H9 (cell line): ENCODE results near the gene BRD7. TPM values are rescaled to one million over a fixed set of nuclear protein-coding genes. Genes with fewer than 3 reads are reported as not detected.

Source experiments
- DNase-seq: peaks from one replicate; pipeline ENCODE4 v3.0.0-alpha.2; 2017
- H2AFZ ChIP-seq: one replicate; pipeline ENCODE4 v1.6.1; 2013; ENCODE audit warnings: mild to moderate bottlenecking, low read length, control low read depth, moderate library complexity
- H2AK5ac ChIP-seq: 2 replicates; pipeline ENCODE4 v1.6.1; 2013; ENCODE audit warnings: low read length, control low read depth, mixed read lengths; ENCODE audit not compliant: insufficient read length
- H2BK120ac ChIP-seq: one replicate; pipeline ENCODE4 v1.6.1; 2013; ENCODE audit warnings: low read depth, mild to moderate bottlenecking, low read length, control low read depth, inconsistent platforms; ENCODE audit not compliant: poor library complexity, severe bottlenecking
- H2BK12ac ChIP-seq: 2 replicates; pipeline ENCODE4 v1.6.1; 2013; ENCODE audit warnings: low read length, control low read depth, mixed read lengths, low read depth; ENCODE audit not compliant: insufficient read length
- H2BK15ac ChIP-seq: 2 replicates; pipeline ENCODE4 v1.6.1; 2013; ENCODE audit warnings: low read depth, low read length, control low read depth
- H2BK20ac ChIP-seq: one replicate; pipeline ENCODE4 v1.6.1; 2013; ENCODE audit warnings: low read depth, mild to moderate bottlenecking, low read length, control low read depth, inconsistent platforms; ENCODE audit not compliant: poor library complexity, severe bottlenecking
- H2BK5ac ChIP-seq: 2 replicates; pipeline ENCODE4 v1.6.1; 2013; ENCODE audit warnings: low read length, control low read depth, mixed read lengths; ENCODE audit not compliant: insufficient read length
- H3K14ac ChIP-seq: 2 replicates; pipeline ENCODE4 v1.6.1; 2013; ENCODE audit warnings: low read length, control low read depth; ENCODE audit not compliant: insufficient read depth
- H3K18ac ChIP-seq: 2 replicates; pipeline ENCODE4 v1.6.1; 2013; ENCODE audit warnings: low read depth, mild to moderate bottlenecking, mixed read lengths, low read length, control low read depth; ENCODE audit not compliant: insufficient read length
- H3K23ac ChIP-seq: 2 replicates; pipeline ENCODE4 v1.6.1; 2013; ENCODE audit warnings: low read length, control low read depth, mixed read lengths, low read depth; ENCODE audit not compliant: insufficient read length
- H3K23me2 ChIP-seq: 2 replicates; pipeline ENCODE4 v1.6.1; 2013; ENCODE audit warnings: low read depth, mild to moderate bottlenecking, mixed read lengths, low read length, control low read depth; ENCODE audit not compliant: insufficient read length, poor library complexity, severe bottlenecking
- H3K27ac ChIP-seq: 2 replicates; pipeline ENCODE4 v1.5.1; 2013; ENCODE audit warnings: low read length, control low read depth, mixed read lengths, low read depth; ENCODE audit not compliant: insufficient read length
- H3K27me3 ChIP-seq: 2 replicates; pipeline ENCODE4 v1.6.1; 2013; ENCODE audit warnings: low read length, control low read depth, inconsistent platforms; ENCODE audit not compliant: insufficient read depth
- H3K4ac ChIP-seq: 2 replicates; pipeline ENCODE4 v1.6.1; 2013; ENCODE audit warnings: low read depth, mild to moderate bottlenecking, control low read depth, inconsistent platforms, low read length, moderate library complexity
- H3K4me1 ChIP-seq: 2 replicates; pipeline ENCODE4 v1.6.1; 2013; ENCODE audit warnings: low read length, control low read depth, inconsistent platforms; ENCODE audit not compliant: insufficient read depth
- H3K4me2 ChIP-seq: 2 replicates; pipeline ENCODE4 v1.6.1; 2013; ENCODE audit warnings: low read length, control low read depth, mixed read lengths; ENCODE audit not compliant: insufficient read length, insufficient read depth
- H3K56ac ChIP-seq: 2 replicates; pipeline ENCODE4 v1.6.1; 2013; ENCODE audit warnings: low read depth, mild to moderate bottlenecking, mixed read lengths, low read length, control low read depth; ENCODE audit not compliant: insufficient read length
- H3K79me1 ChIP-seq: 2 replicates; pipeline ENCODE4 v1.6.1; 2013; ENCODE audit warnings: low read depth, mild to moderate bottlenecking, moderate library complexity, low read length, control low read depth, inconsistent platforms; ENCODE audit not compliant: insufficient read depth, poor library complexity, severe bottlenecking
- H3K79me2 ChIP-seq: 2 replicates; pipeline ENCODE4 v1.6.1; 2013; ENCODE audit warnings: low read length, control low read depth, inconsistent platforms; ENCODE audit not compliant: insufficient read depth
- H3K9ac ChIP-seq: 2 replicates; pipeline ENCODE4 v1.6.1; 2013; ENCODE audit warnings: low read length, control low read depth, mixed read lengths; ENCODE audit not compliant: insufficient read length; ENCODE audit errors: extremely low read depth
- H3K9me3 ChIP-seq: one replicate; pipeline ENCODE4 v1.6.1; 2013; ENCODE audit warnings: low read depth, low read length, inconsistent platforms; ENCODE audit not compliant: control insufficient read depth
- H3T11ph ChIP-seq: one replicate; pipeline ENCODE4 v1.6.1; 2013; ENCODE audit warnings: mild to moderate bottlenecking, low read length, control low read depth, inconsistent platforms
- H4K20me1 ChIP-seq: one replicate; pipeline ENCODE4 v1.6.1; 2013; ENCODE audit not compliant: control insufficient read depth, insufficient read length, insufficient read depth
- H4K5ac ChIP-seq: 2 replicates; pipeline ENCODE4 v1.6.1; 2013; ENCODE audit warnings: low read depth, mild to moderate bottlenecking, mixed read lengths, low read length, control low read depth; ENCODE audit not compliant: insufficient read length
- H4K8ac ChIP-seq: replicated peaks from 2 replicates; pipeline ENCODE4 v1.6.1; 2013; ENCODE audit warnings: low read length, control low read depth, mixed read lengths, low read depth; ENCODE audit not compliant: insufficient read length
- H4K91ac ChIP-seq: 2 replicates; pipeline ENCODE4 v1.6.1; 2013; ENCODE audit warnings: low read depth, mild to moderate bottlenecking, moderate library complexity, mixed read lengths, low read length, control low read depth; ENCODE audit not compliant: insufficient read length
- H3K27ac Mint-ChIP-seq, 3 experiments: 2 replicates in 2 of 3; 3 replicates in 1 of 3; pipeline ENCODE4 v1.8.0; 2020 to 2021; ENCODE audit warnings: mixed read lengths in 3 of 3, mild to moderate bottlenecking in 1 of 3, moderate library complexity in 1 of 3
- H3K27me3 Mint-ChIP-seq: 2 replicates; pipeline ENCODE4 v1.8.0; 2021; ENCODE audit warnings: low read depth, mild to moderate bottlenecking, moderate library complexity, mixed read lengths
- H3K36me3 Mint-ChIP-seq, 3 experiments: 2 replicates in 2 of 3; 3 replicates in 1 of 3; pipeline ENCODE4 v1.8.0; 2020 to 2021; ENCODE audit warnings: low read depth in 3 of 3, mixed read lengths in 3 of 3; ENCODE audit not compliant: insufficient read depth in 1 of 3
- H3K4me1 Mint-ChIP-seq, 2 experiments: 2 replicates each; pipeline ENCODE4 v1.8.0; 2020; ENCODE audit warnings: mixed read lengths in 2 of 2
- H3K4me3 Mint-ChIP-seq, 2 experiments: 2 replicates in 1 of 2; 3 replicates in 1 of 2; pipeline ENCODE4 v1.8.0; 2020 to 2021; ENCODE audit warnings: mild to moderate bottlenecking in 2 of 2, mixed read lengths in 2 of 2, moderate library complexity in 1 of 2
- H3K9me3 Mint-ChIP-seq, 2 experiments: 2 replicates in 1 of 2; 3 replicates in 1 of 2; pipeline ENCODE4 v1.8.0; 2020; ENCODE audit warnings: mild to moderate bottlenecking in 2 of 2, mixed read lengths in 2 of 2, moderate library complexity in 1 of 2
- WGBS: extraction: QIAGEN DNeasy Blood & Tissue Kit; methylation state at CpG from one replicate; pipeline ENCODE4 v1.1.7; 2013; ENCODE audit warnings: missing lambda C conversion rate, low lambda C conversion rate, mixed read lengths; ENCODE audit not compliant: insufficient read length; ENCODE audit errors: extremely low coverage; 5-methylcytosine and 5-hydroxymethylcytosine counted together
- total RNA-seq: library from RNA; stranded (reverse); gene quantifications from 2 replicates; pipeline ENCODE4 v1.2.1, GENCODE V29; 2021
- TF ChIP-seq, protein P1 (sequence below): fragments of 200-600 bp; sonication (generic); conservative IDR thresholded peaks from 3 replicates; pipeline ENCODE4 v1.8.0; 2021; ENCODE audit warnings: antibody characterized with exemption, mild to moderate bottlenecking

The BRD7 gene
- total RNA-seq, 1 experiment from 2014 or later, result 112 TPM

DNA sequence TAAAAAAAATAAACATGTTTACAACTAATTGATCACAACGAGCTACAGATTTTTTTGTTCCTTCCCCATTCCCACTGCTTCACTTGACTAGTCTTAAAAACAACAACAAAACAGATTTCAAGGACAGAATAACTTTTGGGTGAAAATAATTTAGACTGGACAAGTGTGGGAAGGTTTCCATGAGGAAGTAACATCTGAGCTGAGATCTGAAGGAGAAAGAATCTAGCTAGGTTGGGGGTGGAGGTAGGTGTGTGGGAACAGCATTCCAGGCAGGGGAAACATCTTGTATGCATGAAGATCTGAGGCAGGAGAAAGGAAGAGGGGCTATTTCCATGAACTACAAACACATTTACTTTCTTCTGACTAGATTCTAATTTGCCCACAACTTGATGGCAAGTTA lies 9.2 kb downstream of the BRD7 start:
- Mint-ChIP-seq H3K36me3 (peaks cover 19 to 57% (median 31%) of the 10 kb centered on the region in 3 experiments; a peak in 6 of 7 replicates), H3K4me1 (peaks cover 4 to 5% of the 10 kb centered on the region in 2 experiments; a peak in 3 of 4 replicates), H3K9me3 (no peaks in the 10 kb centered on the region), H3K27me3 (no peaks in the 10 kb centered on the region), H3K4me3 (no peak overlapping the region), H3K27ac (peak overlapping the region in 1 of 3 experiments; percentile 35; a peak in 2 of 7 replicates)
- Histone ChIP-seq H2BK20ac (no peak overlapping the region), H2AFZ (no peak overlapping the region), H3K56ac (no peak overlapping the region), H3K23ac (no peak overlapping the region), H3K27ac (no peak overlapping the region), H3K27me3 (no peaks in the 10 kb centered on the region), H4K20me1 (no peaks in the 10 kb centered on the region), H3K4ac (no peak overlapping the region), H4K5ac (no peak overlapping the region), H4K8ac (no peak overlapping the region), H2BK15ac (no peak overlapping the region), H2AK5ac (no peak overlapping the region), H3T11ph (no peak overlapping the region), H3K4me2 (no peak overlapping the region), H3K79me2 (no peaks in the 10 kb centered on the region; the same call in 1 of the 2 replicates), H3K9me3 (no peaks in the 10 kb centered on the region), H3K4me1 (no peaks in the 10 kb centered on the region), H3K9ac (no peak overlapping the region), H3K79me1 (no peaks in the 10 kb centered on the region), H3K23me2 (no peaks in the 10 kb centered on the region), H2BK120ac (no peak overlapping the region), H3K14ac (no peak overlapping the region), H4K91ac (no peak overlapping the region), H2BK12ac (no peak overlapping the region), H3K18ac (no peak overlapping the region), H2BK5ac (no peak overlapping the region)
- no peak for DNase-seq
- TF ChIP-seq, protein P1, sequence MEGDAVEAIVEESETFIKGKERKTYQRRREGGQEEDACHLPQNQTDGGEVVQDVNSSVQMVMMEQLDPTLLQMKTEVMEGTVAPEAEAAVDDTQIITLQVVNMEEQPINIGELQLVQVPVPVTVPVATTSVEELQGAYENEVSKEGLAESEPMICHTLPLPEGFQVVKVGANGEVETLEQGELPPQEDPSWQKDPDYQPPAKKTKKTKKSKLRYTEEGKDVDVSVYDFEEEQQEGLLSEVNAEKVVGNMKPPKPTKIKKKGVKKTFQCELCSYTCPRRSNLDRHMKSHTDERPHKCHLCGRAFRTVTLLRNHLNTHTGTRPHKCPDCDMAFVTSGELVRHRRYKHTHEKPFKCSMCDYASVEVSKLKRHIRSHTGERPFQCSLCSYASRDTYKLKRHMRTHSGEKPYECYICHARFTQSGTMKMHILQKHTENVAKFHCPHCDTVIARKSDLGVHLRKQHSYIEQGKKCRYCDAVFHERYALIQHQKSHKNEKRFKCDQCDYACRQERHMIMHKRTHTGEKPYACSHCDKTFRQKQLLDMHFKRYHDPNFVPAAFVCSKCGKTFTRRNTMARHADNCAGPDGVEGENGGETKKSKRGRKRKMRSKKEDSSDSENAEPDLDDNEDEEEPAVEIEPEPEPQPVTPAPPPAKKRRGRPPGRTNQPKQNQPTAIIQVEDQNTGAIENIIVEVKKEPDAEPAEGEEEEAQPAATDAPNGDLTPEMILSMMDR, result no peak
- no CpG with 5 or more reads among the region's 1 CpG for whole genome bisulfite sequencing
